HepG2 (cell line): ENCODE results near the gene LRRC45. TPM values are rescaled to one million over a fixed set of nuclear protein-coding genes. Genes with fewer than 3 reads are reported as not detected.

Source experiments
- ATAC-seq: fragments of 200-7000 bp; cut with Tn5 transposase; 3 replicates; pipeline ENCODE4 v1.9.1; 2020; ENCODE audit warnings: mild to moderate bottlenecking, moderate library complexity
- BruUV-seq: library from RNA; stranded (reverse); fragments of 400-500 nt; replicated peaks from 2 replicates; lab custom pipeline; 2021; lab: Mats Ljungman, UMichigan
- CTCF ChIA-PET: fragments of 300-600 bp; formaldehyde crosslinking; extraction: SDS; loops from one replicate; lab custom pipeline; 2021; ENCODE audit warnings: low total read pairs, inconsistent platforms, low intra/inter-chr PET ratio; lab: Yijun Ruan, JAX
- POLR2A ChIA-PET: fragments of 350-600 bp; sonication (Branson Sonifier 250); formaldehyde crosslinking; loops from one replicate; lab custom pipeline; 2020; ENCODE audit warnings: antibody characterized with exemption, inconsistent platforms; lab: Yijun Ruan, JAX
- DNase-seq: peaks from one replicate; pipeline ENCODE4 v3.0.0-alpha.2; 2015; ENCODE audit warnings: low spot score
- FAIRE-seq: peaks from 3 replicates; lab custom pipeline; 2011; peaks lifted over from hg19 to GRCh38; lab: Jason Lieb, UNC
- H2AFZ ChIP-seq: one replicate; pipeline ENCODE4 v1.6.1; 2011; ENCODE audit warnings: low read length, inconsistent platforms
- H3K27ac ChIP-seq: fragments of 300-600 bp; 3 replicates; pipeline ENCODE4 v1.8.0; 2011; ENCODE audit warnings: mixed run types, mild to moderate bottlenecking, mixed read lengths, low read length, inconsistent platforms; ENCODE audit not compliant: insufficient read depth; ENCODE audit errors: extremely low read length
- H3K27me3 ChIP-seq, 2 experiments: fragments of 200-600 bp in 1 of 2; 2 replicates in 1 of 2; 3 replicates in 1 of 2; pipeline versions ENCODE4 v1.6.0 to v1.8.0; 2011; ENCODE audit warnings: low read length in 2 of 2, mild to moderate bottlenecking in 2 of 2, moderate library complexity in 2 of 2, inconsistent platforms in 1 of 2; ENCODE audit not compliant: insufficient read depth in 2 of 2, control insufficient read depth in 1 of 2
- H3K36me3 ChIP-seq, 2 experiments: fragments of 200-600 bp in 1 of 2; replicated peaks in 1 of 2; 2 replicates in 1 of 2; 3 replicates in 1 of 2; pipeline versions ENCODE4 v1.5.1 to v1.8.0; 2011; ENCODE audit warnings: low read length in 2 of 2, inconsistent platforms in 1 of 2; ENCODE audit not compliant: insufficient read depth in 2 of 2, control insufficient read depth in 1 of 2
- H3K4me1 ChIP-seq: 2 replicates; pipeline ENCODE4 v1.5.1; 2012; ENCODE audit warnings: low read length, inconsistent platforms; ENCODE audit not compliant: insufficient read depth
- H3K4me2 ChIP-seq: 2 replicates; pipeline ENCODE4 v1.6.0; 2011; ENCODE audit warnings: low read depth, low read length, inconsistent platforms
- H3K4me3 ChIP-seq, 3 experiments: fragments of 200-600 bp in 1 of 3; sonication (generic), shearing (Covaris generic) in 1 of 3; replicated peaks in 1 of 3; 2 replicates each; pipeline ENCODE4 v1.5.1; 2011 to 2016; ENCODE audit warnings: low read length in 3 of 3, inconsistent platforms in 2 of 3, low read depth in 2 of 3, mild to moderate bottlenecking in 2 of 3, control low read depth in 1 of 3, mixed read lengths in 1 of 3; ENCODE audit not compliant: insufficient read depth in 1 of 3
- H3K79me2 ChIP-seq: one replicate; pipeline ENCODE4 v1.6.1; 2011; ENCODE audit warnings: low read length, inconsistent platforms; ENCODE audit not compliant: insufficient read depth
- H3K9ac ChIP-seq: 2 replicates; pipeline ENCODE4 v1.6.0; 2011; ENCODE audit warnings: mild to moderate bottlenecking, low read depth, low read length, inconsistent platforms; ENCODE audit not compliant: insufficient read depth
- H3K9me3 ChIP-seq: 2 replicates; pipeline ENCODE4 v1.5.1; 2012; ENCODE audit warnings: mild to moderate bottlenecking, low read length
- H4K20me1 ChIP-seq: 2 replicates; pipeline ENCODE4 v1.6.0; 2011; ENCODE audit warnings: inconsistent platforms, mild to moderate bottlenecking, low read length, moderate library complexity; ENCODE audit not compliant: insufficient read depth
- AGO1 ChIP-seq: fragments of 200-400 bp; formaldehyde crosslinking; IDR thresholded peaks from 2 replicates; pipeline ENCODE4 v1.6.1; 2017; ENCODE audit warnings: mild to moderate bottlenecking, low read depth, low read length, moderate library complexity; ENCODE audit not compliant: poor library complexity, severe bottlenecking
- ATF7-NPFF ChIP-seq: sonication (generic); formaldehyde crosslinking; IDR thresholded peaks from 2 replicates; pipeline ENCODE4 v1.8.1; 2023; ENCODE audit warnings: mild to moderate bottlenecking, low read depth, missing genetic modification reagents, moderate library complexity
- CHCHD3 ChIP-seq: sonication (generic); formaldehyde crosslinking; IDR thresholded peaks from 2 replicates; pipeline ENCODE4 v1.8.0; 2022; ENCODE audit warnings: mild to moderate bottlenecking, missing genetic modification reagents, moderate library complexity
- CSRNP1 ChIP-seq: sonication (generic); formaldehyde crosslinking; IDR thresholded peaks from 2 replicates; pipeline ENCODE4 v1.8.1; 2023; ENCODE audit warnings: mild to moderate bottlenecking, missing genetic modification reagents
- MLLT10 ChIP-seq: sonication (generic); formaldehyde crosslinking; IDR thresholded peaks from 2 replicates; pipeline ENCODE4 v1.4.0; 2020; ENCODE audit warnings: missing genetic modification reagents
- MXD1 ChIP-seq: sonication (generic); formaldehyde crosslinking; IDR thresholded peaks from 2 replicates; pipeline ENCODE4 v1.4.0; 2020; ENCODE audit warnings: mild to moderate bottlenecking, missing genetic modification reagents
- PREB ChIP-seq: sonication (generic); formaldehyde crosslinking; IDR thresholded peaks from 2 replicates; pipeline ENCODE4 v1.4.0; 2020; ENCODE audit warnings: missing genetic modification reagents
- RBFOX2 ChIP-seq: fragments of 200-400 bp; formaldehyde crosslinking; IDR thresholded peaks from 2 replicates; pipeline ENCODE4 v1.6.1; 2017; ENCODE audit warnings: low read depth, mild to moderate bottlenecking, low read length
- RBM22 ChIP-seq: fragments of 200-400 bp; formaldehyde crosslinking; optimal IDR thresholded peaks from 2 replicates; pipeline ENCODE3; 2017; ENCODE audit warnings: mild to moderate bottlenecking, low read length, moderate library complexity
- SRY ChIP-seq: sonication (generic); formaldehyde crosslinking; IDR thresholded peaks from 2 replicates; pipeline ENCODE4 v1.8.0; 2022; ENCODE audit warnings: mild to moderate bottlenecking, missing genetic modification reagents
- TOPORS ChIP-seq: sonication (generic); formaldehyde crosslinking; IDR thresholded peaks from 2 replicates; pipeline ENCODE4 v1.8.0; 2023; ENCODE audit warnings: mild to moderate bottlenecking, missing genetic modification reagents
- ZBTB34 ChIP-seq: sonication (generic); formaldehyde crosslinking; IDR thresholded peaks from 2 replicates; pipeline ENCODE4 v1.8.0; 2022; ENCODE audit warnings: mild to moderate bottlenecking, missing genetic modification reagents
- ZNF589 ChIP-seq: sonication (generic); formaldehyde crosslinking; conservative IDR thresholded peaks from 2 replicates; pipeline ENCODE4 v1.8.0; 2022; ENCODE audit warnings: mild to moderate bottlenecking, moderate library complexity, missing genetic modification reagents
- ZNF724P ChIP-seq: sonication (generic); formaldehyde crosslinking; IDR thresholded peaks from 2 replicates; pipeline ENCODE4 v1.8.0; 2022; ENCODE audit warnings: missing genetic modification reagents, borderline replicate concordance
- ZNF784 ChIP-seq: sonication (generic); formaldehyde crosslinking; IDR thresholded peaks from 2 replicates; pipeline ENCODE4 v1.5.1; 2020; ENCODE audit warnings: missing genetic modification reagents, mild to moderate bottlenecking, borderline replicate concordance
- WGBS: methylation state at CpG from one replicate; pipeline ENCODE4 v1.1.6; 2017; ENCODE audit warnings: low lambda C conversion rate; 5-methylcytosine and 5-hydroxymethylcytosine counted together
- in situ Hi-C: cut with HindIII; loops from 2 replicates; pipeline ENCODE4 v1.10.0; 2017; ENCODE audit warnings: low pct_unique_long_range_greater_than_20kb; ENCODE audit not compliant: extremely low pct_ligation_motif_present
- intact Hi-C: fragments of 100-400 bp; cut with micrococcal nuclease; formaldehyde crosslinking; loops from one replicate; pipeline ENCODE4 v1.10.0; 2022; ENCODE audit not compliant: unreplicated experiment
- polyA plus RNA-seq, 8 experiments: library from polyadenylated mRNA; depleted of rRNA in 3 of 8; stranded (reverse) in 7 of 8; unstranded in 1 of 8; fragments of >200 nt; fragmentation: Illumina TruSeq in 4 of 8; extraction: Trizol in 4 of 8; gene quantifications; 2 replicates each; pipeline versions ENCODE4 v1.2.1 to v1.2.3, GENCODE V29; 2011 to 2016; ENCODE audit warnings: low read depth in 4 of 8, missing spikeins in 1 of 8, mixed read lengths in 1 of 8; ENCODE audit not compliant: insufficient read depth in 1 of 8
- total RNA-seq, 5 experiments: library from RNA; depleted of rRNA; stranded (reverse); fragments of >200 nt; fragmentation: Illumina TruSeq; extraction: Trizol; gene quantifications; 2 replicates each; pipeline ENCODE4 v1.2.3, GENCODE V29; 2016; ENCODE audit warnings: low read depth in 1 of 5

The LRRC45 gene
- total and polyA plus RNA-seq, 2 of the 13 experiments (the other 11 are each of a cell fraction or from before 2014, with no cell fraction given): 11.6 to 48.1 TPM

- no peak for DNase-seq
- ATAC-seq: no peak
- peaks cover 38 to 55% of the 10 kb centered on the region in 2 experiments for H3K36me3 ChIP-seq
- H3K4me1 ChIP-seq: peaks cover 46% of the 10 kb centered on the region
- H3K9me3 ChIP-seq: no peaks in the 10 kb centered on the region
- ChIA-PET CTCF (no interaction called here), POLR2A (interaction anchor here (0.7 to 3.1 kb wide), 15 partner anchors 9 to 261 kb away, joined by 3 to 28 read pairs (median 5); partner anchors contain the start of genes CD7, CENPX, DCXR and DUS1L)
- no peak overlapping the region for H2AFZ ChIP-seq
- FAIRE-seq: no peak
- intact Hi-C loops (no loop called here), in situ Hi-C loops (no loop called here)
- 95% methylated on average over 22 of the region's 28 CpGs for WGBS
- BruUV-seq: TSS peak; percentile 17
- no peak overlapping the region for H3K4me2 ChIP-seq
- peaks cover 19% of the 10 kb centered on the region for H3K79me2 ChIP-seq
- no peaks in the 10 kb centered on the region; a peak in 1 of 5 replicates for H3K27me3 ChIP-seq
- peak overlapping the region; percentile 91 for H3K27ac ChIP-seq
- no peaks in the 10 kb centered on the region; the same call in 1 of the 2 replicates for H4K20me1 ChIP-seq
- peak overlapping the region; percentile 9; the same call in 1 of the 2 replicates for H3K9ac ChIP-seq
- no peak overlapping the region; a peak in 1 of 6 replicates for H3K4me3 ChIP-seq
- no peak for TF ChIP-seq ZNF784 (CRISPR knock-in tag)
- peak; percentile 77; the same call in 1 of the 2 replicates for TF ChIP-seq ZNF724P (CRISPR knock-in tag)
- 0 out of 2 replicates have a peak, but pooled peaks have one; percentile 44 for TF ChIP-seq MLLT10 (CRISPR knock-in tag)
- 0 out of 2 replicates have a peak, but pooled peaks have one; percentile 31 for TF ChIP-seq PREB (CRISPR knock-in tag)
- TF ChIP-seq ATF7-NPFF (CRISPR knock-in tag): 0 out of 2 replicates have a peak, but pooled peaks have one; percentile 29
- TF ChIP-seq ZBTB34: 0 out of 2 replicates have a peak, but pooled peaks have one; percentile 11
- TF ChIP-seq ZNF589: peak; percentile 51; the same call in 1 of the 2 replicates
- peak; percentile 33 for TF ChIP-seq RBM22
- peak; percentile 25; the same call in 1 of the 2 replicates for TF ChIP-seq MXD1 (CRISPR knock-in tag)
- TF ChIP-seq SRY: no peak
- peak; percentile 28; the same call in 1 of the 2 replicates for TF ChIP-seq RBFOX2
- TF ChIP-seq TOPORS: 0 out of 2 replicates have a peak, but pooled peaks have one; percentile 31
- TF ChIP-seq AGO1: peak; percentile 32
- TF ChIP-seq CHCHD3 (CRISPR knock-in tag): 0 out of 2 replicates have a peak, but pooled peaks have one; percentile 57
- peak; percentile 29; the same call in 1 of the 2 replicates for TF ChIP-seq CSRNP1 (CRISPR knock-in tag)
Observed at GRCh38 chr17:82055965-82056728, 33.0 kb downstream of the LRRC45 start.
